Measurements from ENCODE around the gene ADGRF3.
"Not testable (repeated sequence)": the region's sequence is repeated elsewhere in the genome, so short reads cannot be mapped to it uniquely, and the experiment has no call there.

ADGRF3 gene

GRCh38 chr2:26349690-26350089 is 3.1 kb upstream of the ADGRF3 start:
- H3K9ac ChIP-seq (ENCODE audit: low read depth, low read length): no peak overlapping the region
- no peak overlapping the region for H3K27ac ChIP-seq (ENCODE audit: low read length)
- peaks cover 4% of the 10 kb centered on the region; the same call in 1 of the 2 replicates for H3K4me1 ChIP-seq (ENCODE audit: insufficient read depth, low read length)
- no peaks in the 10 kb centered on the region for H3K27me3 ChIP-seq (ENCODE audit: insufficient read depth, low read length)
- H3K9me3 ChIP-seq (ENCODE audit: insufficient read depth, low read depth, low read length): no peaks in the 10 kb centered on the region
- H3K4me3 ChIP-seq (ENCODE audit: low read length): no peak overlapping the region
- no peaks in the 10 kb centered on the region for H3K36me3 ChIP-seq (ENCODE audit: insufficient read depth, low read depth, low read length)

DNA sequence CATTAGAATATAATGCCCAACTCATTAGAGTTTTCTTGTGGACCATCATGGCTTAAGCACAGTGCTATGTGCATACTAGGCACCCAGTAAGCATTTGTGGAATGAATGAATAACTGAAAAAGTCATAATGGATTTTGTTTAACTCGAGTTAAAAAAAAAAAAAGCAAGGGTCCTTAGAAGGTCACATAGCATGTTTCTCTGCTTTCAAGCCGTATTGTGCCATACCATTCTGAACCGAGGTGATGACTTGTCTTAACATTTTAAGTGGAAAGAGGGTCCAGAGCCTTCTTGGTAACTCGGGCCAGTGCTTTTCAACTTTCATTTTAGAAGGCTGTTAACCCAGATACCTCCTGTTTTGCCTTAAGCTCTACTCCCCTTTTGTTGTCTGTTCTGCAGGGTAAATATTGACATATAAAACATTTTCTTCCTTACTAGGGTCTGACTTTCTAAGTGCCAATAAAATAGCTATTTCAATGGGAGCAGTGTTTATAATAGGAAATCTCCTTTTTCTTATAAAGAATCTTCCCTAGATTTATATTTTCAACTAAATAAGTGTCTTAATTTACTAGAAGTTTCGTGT is 787 bp upstream of the ADGRF3 start:
- Histone ChIP-seq H3K27me3 (ENCODE audit: insufficient read depth, low read length) (no peaks in the 10 kb centered on the region), H3K4me3 (ENCODE audit: low read length) (peak overlapping the region; percentile 94), H3K36me3 (ENCODE audit: insufficient read depth, low read depth, low read length) (no peaks in the 10 kb centered on the region), H3K4me1 (ENCODE audit: insufficient read depth, low read length) (peaks cover 8% of the 10 kb centered on the region; the same call in 1 of the 2 replicates), H3K9ac (ENCODE audit: low read depth, low read length) (peak overlapping the region; percentile 81; the same call in 1 of the 2 replicates), H3K9me3 (ENCODE audit: insufficient read depth, low read depth, low read length) (no peaks in the 10 kb centered on the region), H3K27ac (ENCODE audit: low read length) (no peak overlapping the region)

DNA sequence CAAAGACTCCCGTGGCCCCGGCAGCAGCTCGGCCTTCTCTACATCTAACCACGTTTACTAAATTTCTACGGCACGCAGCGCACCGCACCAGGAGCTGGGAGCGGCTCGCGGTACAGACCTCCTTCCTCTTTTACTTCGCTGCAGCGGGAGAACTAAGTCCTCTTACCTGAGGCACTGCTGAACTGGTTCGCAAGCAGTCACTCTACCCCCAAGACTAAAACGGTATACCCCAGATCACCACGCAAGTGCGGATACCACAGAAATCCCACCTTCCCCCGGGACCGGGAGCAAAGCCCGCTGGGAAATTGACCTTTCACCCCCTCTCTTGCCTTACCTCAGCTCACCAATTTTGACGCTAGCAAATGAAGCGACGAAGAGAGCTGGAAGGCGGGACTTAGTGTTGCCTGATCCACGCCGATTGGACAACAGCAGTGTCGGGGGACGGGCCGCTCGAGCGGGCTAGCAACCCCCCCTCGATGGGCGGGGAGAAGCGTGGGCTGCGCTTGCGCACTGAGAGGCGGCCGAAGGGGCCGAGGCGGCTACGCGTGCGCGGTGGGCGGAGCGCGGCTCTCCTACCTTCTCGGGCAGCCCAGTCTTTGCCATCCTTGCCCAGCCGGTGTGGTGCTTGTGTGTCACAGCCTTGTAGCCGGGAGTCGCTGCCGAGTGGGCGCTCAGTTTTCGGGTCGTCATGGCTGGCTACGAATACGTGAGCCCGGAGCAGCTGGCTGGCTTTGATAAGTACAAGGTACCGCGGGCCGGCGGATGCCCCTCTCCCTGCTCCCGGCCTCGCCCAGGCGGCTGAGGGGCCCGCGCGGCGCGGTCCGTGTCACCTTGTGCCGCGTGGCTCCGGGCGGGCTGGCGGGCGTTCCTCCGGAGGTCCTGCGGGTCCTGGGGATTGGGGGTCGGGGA is 790 bp downstream of the ADGRF3 start, which contains the start of gene SELENOI:
Gene SELENOI, plus strand, starts transcription at position 599 of the 909 bp plus-strand sequence. Its CDS starts 90 bp downstream, at position 689.
- peak within 1 kb of the TSS; percentile 97 for H3K9ac ChIP-seq (ENCODE audit: low read depth, low read length)
- peak within 1 kb of the TSS; percentile 99 for H3K27ac ChIP-seq (ENCODE audit: low read length)
- peak within 1 kb of the TSS; percentile 94 for H3K4me3 ChIP-seq (ENCODE audit: low read length)
- no peaks in the 10 kb centered on the region for H3K27me3 ChIP-seq (ENCODE audit: insufficient read depth, low read length)
- H3K9me3 ChIP-seq (ENCODE audit: insufficient read depth, low read depth, low read length): no peaks in the 10 kb centered on the region
- H3K4me1 ChIP-seq (ENCODE audit: insufficient read depth, low read length): peaks cover 8% of the 10 kb centered on the region; the same call in 1 of the 2 replicates
- H3K36me3 ChIP-seq (ENCODE audit: insufficient read depth, low read depth, low read length): no peaks in the 10 kb centered on the region

- H3K27me3 ChIP-seq (ENCODE audit: insufficient read depth, low read length): no peaks in the 10 kb centered on the region
Measured at GRCh38 chr2:26345283-26345544, 1.4 kb downstream of the ADGRF3 start.

DNA sequence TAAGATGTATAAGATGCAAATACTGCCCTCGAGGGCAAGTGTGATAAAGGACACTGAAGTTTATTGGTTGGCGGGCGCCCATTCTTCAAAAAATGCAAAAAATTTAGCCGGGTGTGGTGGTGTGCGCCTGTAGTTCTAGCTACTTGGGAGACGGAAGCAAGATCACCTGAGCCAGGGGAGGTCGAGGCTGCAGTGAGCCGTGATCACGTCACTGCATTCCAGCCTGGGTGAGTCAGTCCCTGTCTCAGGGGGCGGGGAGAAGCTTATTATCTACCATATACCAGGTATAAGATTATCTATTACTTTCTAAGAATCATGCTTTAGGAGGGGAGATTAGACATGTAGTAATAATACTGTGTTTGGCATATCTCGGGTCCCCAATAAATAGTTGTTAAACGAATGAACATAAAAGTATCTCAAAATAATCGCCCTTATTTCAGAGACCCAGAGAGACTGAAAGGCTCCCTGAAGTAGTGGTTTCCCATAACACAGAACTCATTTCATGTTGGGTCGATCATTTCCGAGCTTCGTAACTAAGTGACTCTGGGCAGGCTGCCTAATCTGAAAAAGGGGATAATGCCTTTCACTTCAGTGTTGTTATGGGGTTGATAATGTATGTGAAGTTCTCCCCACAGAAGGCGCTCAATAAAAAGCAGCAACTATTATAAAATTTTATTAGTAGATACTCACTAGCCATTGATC is 1.9 kb downstream of the ADGRF3 start:
- H3K36me3 ChIP-seq (ENCODE audit: insufficient read depth, low read depth, low read length): no peaks in the 10 kb centered on the region
- H3K9ac ChIP-seq (ENCODE audit: low read depth, low read length): peak overlapping the region; percentile 97
- H3K27me3 ChIP-seq (ENCODE audit: insufficient read depth, low read length): no peaks in the 10 kb centered on the region

More at GRCh38 chr2:26345283-26345544, 1.4 kb downstream of the ADGRF3 start:
- Histone ChIP-seq H3K9ac (ENCODE audit: low read depth, low read length) (peak overlapping the region; percentile 97), H3K4me3 (ENCODE audit: low read length) (peak overlapping the region; percentile 94), H3K9me3 (ENCODE audit: insufficient read depth, low read depth, low read length) (no peaks in the 10 kb centered on the region), H3K36me3 (ENCODE audit: insufficient read depth, low read depth, low read length) (no peaks in the 10 kb centered on the region), H3K4me1 (ENCODE audit: insufficient read depth, low read length) (peaks cover 8% of the 10 kb centered on the region; the same call in 1 of the 2 replicates), H3K27ac (ENCODE audit: low read length) (peak overlapping the region; percentile 99)

GRCh38 chr2:26340831-26341230 is 5.8 kb downstream of the ADGRF3 start:
- Histone ChIP-seq H3K9me3 (ENCODE audit: insufficient read depth, low read depth, low read length) (no peaks in the 10 kb centered on the region), H3K27me3 (ENCODE audit: insufficient read depth, low read length) (no peaks in the 10 kb centered on the region), H3K27ac (ENCODE audit: low read length) (no peak overlapping the region), H3K4me1 (ENCODE audit: insufficient read depth, low read length) (peaks cover 10% of the 10 kb centered on the region; the same call in 1 of the 2 replicates), H3K4me3 (ENCODE audit: low read length) (no peak overlapping the region), H3K36me3 (ENCODE audit: insufficient read depth, low read depth, low read length) (no peaks in the 10 kb centered on the region), H3K9ac (ENCODE audit: low read depth, low read length) (no peak overlapping the region)

More for the DNA sequence above, 1.9 kb downstream of the ADGRF3 start:
- Histone ChIP-seq H3K9me3 (ENCODE audit: insufficient read depth, low read depth, low read length) (no peaks in the 10 kb centered on the region), H3K4me1 (ENCODE audit: insufficient read depth, low read length) (peaks cover 12% of the 10 kb centered on the region; the same call in 1 of the 2 replicates), H3K4me3 (ENCODE audit: low read length) (peak overlapping the region; percentile 94), H3K27ac (ENCODE audit: low read length) (peak overlapping the region; percentile 99)

DNA sequence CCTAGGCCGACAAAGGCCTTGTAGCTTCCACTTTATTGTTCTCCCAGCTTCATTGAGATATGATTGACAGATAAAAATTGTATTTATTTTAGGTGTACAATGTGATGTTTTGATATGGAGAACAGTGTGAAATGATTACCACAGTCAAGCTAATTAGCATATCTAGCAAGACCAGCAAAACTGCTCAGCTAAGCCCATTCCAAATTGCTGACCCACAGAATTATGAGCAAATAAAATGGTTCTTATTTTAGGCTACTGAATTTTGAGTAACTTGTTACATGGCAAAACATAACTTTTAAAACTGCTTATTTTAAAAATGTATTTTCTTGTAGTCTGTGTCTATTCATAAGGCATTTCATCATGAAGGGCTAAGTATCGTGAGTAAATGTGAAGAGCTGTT is 9.3 kb downstream of the ADGRF3 start:
- no peaks in the 10 kb centered on the region for H3K27me3 ChIP-seq (ENCODE audit: insufficient read depth, low read length)
- peaks cover 6% of the 10 kb centered on the region; the same call in 1 of the 2 replicates for H3K4me1 ChIP-seq (ENCODE audit: insufficient read depth, low read length)
- no peak overlapping the region for H3K4me3 ChIP-seq (ENCODE audit: low read length)
- H3K9me3 ChIP-seq (ENCODE audit: insufficient read depth, low read depth, low read length): no peaks in the 10 kb centered on the region
- no peak overlapping the region for H3K27ac ChIP-seq (ENCODE audit: low read length)
- H3K36me3 ChIP-seq (ENCODE audit: insufficient read depth, low read depth, low read length): no peaks in the 10 kb centered on the region
- H3K9ac ChIP-seq (ENCODE audit: low read depth, low read length): no peak overlapping the region

GRCh38 chr2:26336719-26337118 is 9.9 kb downstream of the ADGRF3 start:
- Histone ChIP-seq H3K9ac (ENCODE audit: low read depth, low read length) (no peak overlapping the region), H3K27ac (ENCODE audit: low read length) (no peak overlapping the region), H3K4me1 (ENCODE audit: insufficient read depth, low read length) (peaks cover 6% of the 10 kb centered on the region; the same call in 1 of the 2 replicates), H3K4me3 (ENCODE audit: low read length) (no peak overlapping the region), H3K27me3 (ENCODE audit: insufficient read depth, low read length) (no peaks in the 10 kb centered on the region), H3K9me3 (ENCODE audit: insufficient read depth, low read depth, low read length) (no peaks in the 10 kb centered on the region), H3K36me3 (ENCODE audit: insufficient read depth, low read depth, low read length) (no peaks in the 10 kb centered on the region)

- H3K9ac ChIP-seq (ENCODE audit: low read depth, low read length): no peak overlapping the region
- H3K27ac ChIP-seq (ENCODE audit: low read length): no peak overlapping the region
- no peaks in the 10 kb centered on the region for H3K27me3 ChIP-seq (ENCODE audit: insufficient read depth, low read length)
- no peaks in the 10 kb centered on the region for H3K36me3 ChIP-seq (ENCODE audit: insufficient read depth, low read depth, low read length)
- no peak overlapping the region for H3K4me3 ChIP-seq (ENCODE audit: low read length)
- H3K9me3 ChIP-seq (ENCODE audit: insufficient read depth, low read depth, low read length): no peaks in the 10 kb centered on the region
- peaks cover 6% of the 10 kb centered on the region; the same call in 1 of the 2 replicates for H3K4me1 ChIP-seq (ENCODE audit: insufficient read depth, low read length)
Measured at GRCh38 chr2:26335231-26335630, 11.4 kb downstream of the ADGRF3 start.

- H3K36me3 ChIP-seq (ENCODE audit: insufficient read depth, low read depth, low read length): no peaks in the 10 kb centered on the region
Measured at GRCh38 chr2:26333293-26333692, 13.3 kb downstream of the ADGRF3 start.

DNA sequence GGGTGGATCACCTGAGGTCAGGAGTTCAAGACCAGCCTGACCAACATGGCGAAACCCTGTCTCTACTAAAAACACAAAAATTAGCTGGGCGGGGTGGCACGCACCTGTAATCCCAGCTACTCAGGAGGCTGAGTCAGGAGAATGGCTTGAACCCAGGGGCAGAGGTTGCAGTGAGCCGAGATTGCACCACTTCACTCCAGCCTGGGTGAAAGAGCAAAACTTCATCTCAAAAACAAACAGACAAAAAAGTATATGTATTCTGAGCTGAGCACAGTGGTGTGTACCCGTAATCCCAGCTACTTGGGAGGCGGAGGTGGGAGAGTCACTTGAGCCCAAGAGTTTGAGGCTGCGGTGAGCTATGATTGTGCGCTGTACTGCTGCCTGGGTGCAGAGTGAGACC is 15.3 kb downstream of the ADGRF3 start:
- H3K4me1 ChIP-seq (ENCODE audit: insufficient read depth, low read length); H3K27ac ChIP-seq (ENCODE audit: low read length); H3K27me3 ChIP-seq (ENCODE audit: insufficient read depth, low read length); H3K9ac ChIP-seq (ENCODE audit: low read depth, low read length); H3K4me3 ChIP-seq (ENCODE audit: low read length); H3K36me3 ChIP-seq (ENCODE audit: insufficient read depth, low read depth, low read length); H3K9me3 ChIP-seq (ENCODE audit: insufficient read depth, low read depth, low read length): not testable (repeated sequence)

More at GRCh38 chr2:26333293-26333692, 13.3 kb downstream of the ADGRF3 start:
- no peaks in the 10 kb centered on the region for H3K9me3 ChIP-seq (ENCODE audit: insufficient read depth, low read depth, low read length)
- H3K27ac ChIP-seq (ENCODE audit: low read length): no peak overlapping the region
- H3K4me1 ChIP-seq (ENCODE audit: insufficient read depth, low read length): no peaks in the 10 kb centered on the region
- no peaks in the 10 kb centered on the region for H3K27me3 ChIP-seq (ENCODE audit: insufficient read depth, low read length)
- H3K4me3 ChIP-seq (ENCODE audit: low read length): no peak overlapping the region
- H3K9ac ChIP-seq (ENCODE audit: low read depth, low read length): no peak overlapping the region
